Heart left ventricle (tissue), 16 donors: ENCODE measurements around the gene SLC4A1AP. TPM values are rescaled to one million over a fixed set of nuclear protein-coding genes. Genes with fewer than 3 reads are reported as not detected.

Source experiments
- ATAC-seq, 4 donors: fragments of 200-7000 bp; cut with Tn5 transposase; one replicate each; pipeline ENCODE4 v1.9.1; 2020 to 2022; ENCODE audit warnings: moderate library complexity in 4 of 4, mild to moderate bottlenecking in 3 of 4, moderate number of reproducible peaks in 1 of 4
- DNase-seq, 5 donors: peaks; one replicate each; pipeline ENCODE4 v3.0.0-alpha.2; 2020
- H3K27ac ChIP-seq, 12 donors: fragments of 200-600 bp; sonication (generic) in 4 of 12; one replicate each; pipeline versions ENCODE4 v1.5.0 to v1.8.0; 2016 to 2022; ENCODE audit warnings: mild to moderate bottlenecking in 2 of 12
- H3K27me3 ChIP-seq, 9 donors: fragments of 200-600 bp; sonication (generic) in 2 of 9; one replicate each; pipeline versions ENCODE4 v1.5.1 to v1.8.0; 2016 to 2022; ENCODE audit warnings: mild to moderate bottlenecking in 3 of 9
- H3K36me3 ChIP-seq, 9 donors: fragments of 200-600 bp; sonication (generic) in 2 of 9; one replicate each; pipeline versions ENCODE4 v1.5.0 to v1.8.0; 2018 to 2022; ENCODE audit warnings: mild to moderate bottlenecking in 2 of 9
- H3K4me1 ChIP-seq, 12 donors: fragments of 200-600 bp; sonication (generic) in 4 of 12; one replicate each; pipeline versions ENCODE4 v1.5.0 to v1.8.0; 2016 to 2022; ENCODE audit warnings: mild to moderate bottlenecking in 3 of 12
- H3K4me3 ChIP-seq, 12 donors: fragments of 200-600 bp; sonication (generic) in 4 of 12; one replicate each; pipeline versions ENCODE4 v1.5.0 to v1.8.0; 2017 to 2022; ENCODE audit warnings: mild to moderate bottlenecking in 9 of 12, moderate library complexity in 4 of 12
- H3K9me3 ChIP-seq, 12 donors: fragments of 200-600 bp; sonication (generic) in 4 of 12; one replicate each; pipeline versions ENCODE4 v1.5.0 to v1.8.0; 2016 to 2022; ENCODE audit warnings: mild to moderate bottlenecking in 1 of 12
- CTCF ChIP-seq, 12 donors: fragments of 200-600 bp; sonication (generic) in 4 of 12; IDR thresholded peaks; one replicate each; pipeline versions ENCODE4 v1.5.0 to v1.8.0; 2018 to 2022; ENCODE audit warnings: antibody characterized with exemption in 12 of 12, mild to moderate bottlenecking in 5 of 12
- POLR2A ChIP-seq, 2 donors: fragments of 450-650 bp; IDR thresholded peaks; one replicate each; pipeline ENCODE4 v1.6.1; 2017; ENCODE audit warnings: antibody characterized with exemption in 2 of 2, mild to moderate bottlenecking in 2 of 2, moderate library complexity in 2 of 2
- WGBS, 4 donors: extraction: QIAGEN DNeasy Blood & Tissue Kit in 2 of 4; methylation state at CpG; one replicate each; pipeline versions ENCODE4 v1.1.5 to v1.1.7; 2013 to 2018; 5-methylcytosine and 5-hydroxymethylcytosine counted together
- intact Hi-C, 10 donors: fragments of 100-400 bp; cut with DNase I; formaldehyde crosslinking; loops; one replicate each; pipeline versions ENCODE4 v1.11.1 to v1.14.2; 2022
- polyA plus RNA-seq, 2 donors: library from polyadenylated mRNA; stranded (reverse); fragments of 200-250 nt; gene quantifications; one replicate each; pipeline ENCODE4 v1.2.3, GENCODE V29; 2013
- total RNA-seq, 9 donors: library from RNA; depleted of rRNA in 2 of 9; stranded (reverse); fragments of >200 nt in 2 of 9; fragmentation: NEBNext Ultra II Directional in 3 of 9; extraction: Animal tissue kit (Norgen Biotek cat#: 25700) in 3 of 9; gene quantifications; one replicate each; pipeline versions ENCODE4 v1.1.0 to v1.2.4, GENCODE V29; 2016 to 2023
- donor health status: ischemic (EF 13 %, LVEDD 7.1; RV severe dilation, severe dysfunction).
- donor health status: healthy with polysubstance abuse.
- donor health status: DM: no; HTN: yes; CAD: no.
- donor health status: DM: no; HTN: no; CAD: no.
- donor health status: ischemic (EF 25% LVEDD 6.9; RV normal size, moderate dysfunction).
- donor health status: ischemic (EF 25% LVEDD 5.7; RV mildly dilated, moderate dysfunction).
- donor health status: healthy.
- donor health status: DM: yes; HTN: yes; CAD: no.
- donor health status: ischemic (EF 35%, LVEDD 5.7; RV mildly dilated, moderate dysfunction).
- donor health status: nonischemic (EF 11% LVEDD 7.7; RV severe dilation, severe dysfunction).
- donor health status: DM: yes; HTN: yes; CAD: no.
- donor health status: PGD.
- donor health status: ischemic (EF 29% LVEDD 5.4; RV normal size, mild dysfunction).
- donor health status: nonischemic (EF 23%, LVEDD 6.1; RV moderate dilation, normal function).

SLC4A1AP gene
- total and polyA plus RNA-seq, 11 donors: 14.9 to 27.8 (median 22.4) TPM

- H3K9me3 ChIP-seq: peaks cover 0 to 5% (median 0%) of the 10 kb centered on the region in 12 donors
- DNase-seq (peak; percentile 87 to 95 (median 89)), ATAC-seq (peak; percentile 74 to 96 (median 94))
- peak overlapping the region; percentile 29 to 68 (median 56) for H3K4me3 ChIP-seq
- H3K27me3 ChIP-seq: no peaks in the 10 kb centered on the region
- intact Hi-C loops: loop anchor here in 2 of 10 donors (1.0 to 5.0 kb wide), 2 partner anchors 62 to 656 kb away; no protein-coding TSS in a partner anchor
- WGBS, 4 donors: 2 to 4% (median 3%) methylated on average over 24 to 51 of the region's 51 CpGs
- H3K27ac ChIP-seq: peak overlapping the region; percentile 60 to 94 (median 86)
- H3K4me1 ChIP-seq: peaks cover 14 to 47% (median 35%) of the 10 kb centered on the region in 12 donors
- TF ChIP-seq POLR2A (IDR thresholded peaks at IDR 0.05) (peak in 1 of 2 donors; percentile 61), CTCF (IDR thresholded peaks at IDR 0.05) (peak in 1 of 12 donors; percentile 16)
- no peaks in the 10 kb centered on the region for H3K36me3 ChIP-seq
Observed at GRCh38 chr2:27735263-27735904, 71.7 kb downstream of the SLC4A1AP start.

- Histone ChIP-seq H3K27me3 (no peaks in the 10 kb centered on the region), H3K27ac (peak overlapping the region; percentile 60 to 94 (median 86)), H3K4me3 (peak overlapping the region in 10 of 12 donors; percentile 45 to 68 (median 58)), H3K4me1 (peaks cover 7 to 39% (median 28%) of the 10 kb centered on the region in 12 donors), H3K36me3 (no peaks in the 10 kb centered on the region), H3K9me3 (peaks cover 0 to 13% (median 0%) of the 10 kb centered on the region in 12 donors)
- TF ChIP-seq CTCF (IDR thresholded peaks at IDR 0.05): no peak
- no peak for TF ChIP-seq POLR2A (IDR thresholded peaks at IDR 0.05)
- ATAC-seq (no peak), DNase-seq (no peak)
- intact Hi-C loops: loop anchor here in 1 of 10 donors (5.0 kb wide), 1 partner anchor 61 kb away; no protein-coding TSS in a partner anchor
- 84 to 93% (median 89%) methylated on average over 9 to 10 of the region's 10 CpGs for WGBS, 4 donors
Observed at GRCh38 chr2:27736031-27736889, 72.6 kb downstream of the SLC4A1AP start.

- intact Hi-C loops: loop anchor here in 1 of 10 donors (5.0 kb wide), 1 partner anchor 60 kb away; no protein-coding TSS in a partner anchor
- no peak for ATAC-seq
- 92 to 99% (median 97%) methylated on average over 6 of the region's 6 CpGs for WGBS, 4 donors
- Histone ChIP-seq H3K36me3 (no peaks in the 10 kb centered on the region), H3K27ac (peak overlapping the region; percentile 9 to 94 (median 84)), H3K4me3 (no peak overlapping the region), H3K27me3 (no peaks in the 10 kb centered on the region), H3K4me1 (peaks cover 7 to 39% (median 27%) of the 10 kb centered on the region in 12 donors), H3K9me3 (peaks cover 0 to 13% (median 0%) of the 10 kb centered on the region in 12 donors)
- DNase-seq: no peak
- TF ChIP-seq POLR2A (IDR thresholded peaks at IDR 0.05): no peak
- TF ChIP-seq CTCF (IDR thresholded peaks at IDR 0.05): no peak
Observed at GRCh38 chr2:27736890-27737204, 73.2 kb downstream of the SLC4A1AP start.
